Testis (tissue), 3 donors: Measurements from ENCODE around the gene ELMO3. TPM values are rescaled to one million over a fixed set of nuclear protein-coding genes. Genes with fewer than 3 reads are reported as not detected.

Source experiments
- DNase-seq: peaks from one replicate; pipeline ENCODE4 v3.0.0-alpha.2; 2019
- H3K27ac ChIP-seq, 2 donors: fragments of 200-600 bp; sonication (generic); one replicate each; pipeline ENCODE4 v1.5.1; 2019
- H3K27me3 ChIP-seq: fragments of 200-600 bp; sonication (generic); one replicate; pipeline ENCODE4 v1.5.1; 2019
- H3K36me3 ChIP-seq: fragments of 200-600 bp; sonication (generic); one replicate; pipeline ENCODE4 v1.5.1; 2017; ENCODE audit warnings: low read depth; ENCODE audit errors: missing control alignments
- H3K4me1 ChIP-seq: fragments of 200-600 bp; sonication (generic); one replicate; pipeline ENCODE4 v1.5.1; 2019
- H3K4me3 ChIP-seq, 2 donors: fragments of 200-600 bp; sonication (generic); one replicate each; pipeline ENCODE4 v1.5.1; 2017 to 2019
- H3K9me3 ChIP-seq: fragments of 200-600 bp; sonication (generic); one replicate; pipeline ENCODE4 v1.5.1; 2017
- CTCF ChIP-seq, 3 experiments: fragments of 450-650 bp in 2 of 3; fragments of 200-600 bp in 1 of 3; sonication (generic) in 1 of 3; IDR thresholded peaks; one replicate each; pipeline ENCODE4 v1.5.1; 2016 to 2019; ENCODE audit warnings: antibody characterized with exemption in 3 of 3, mild to moderate bottlenecking in 2 of 3, moderate library complexity in 1 of 3
- POLR2A ChIP-seq: fragments of 450-650 bp; IDR thresholded peaks from one replicate; pipeline ENCODE4 v1.6.1; 2017; ENCODE audit warnings: antibody characterized with exemption, mild to moderate bottlenecking, moderate library complexity
- WGBS, 2 donors: methylation state at CpG; one replicate each; pipeline ENCODE4 v1.1.5; 2018; 5-methylcytosine and 5-hydroxymethylcytosine counted together
- intact Hi-C: fragments of 100-400 bp; cut with DNase I; formaldehyde crosslinking; loops from one replicate; pipeline ENCODE4 v1.15.1; 2023; ENCODE audit warnings: low total_unique reads
- polyA plus RNA-seq: library from polyadenylated mRNA; stranded (reverse); fragments of 350-450 nt; fragmentation: Illumina TruSeq; extraction: RNeasy Lipid Tissue Mini Kit (QIAGEN cat#74804); gene quantifications from one replicate; pipeline ENCODE4 v1.2.3, GENCODE V29; 2014; ENCODE audit warnings: low read depth, low replicate concordance; ENCODE audit not compliant: insufficient read depth
- total RNA-seq, 2 donors: library from RNA; depleted of rRNA; stranded (reverse); fragments of >200 nt; gene quantifications; one replicate each; pipeline ENCODE4 v1.2.3, GENCODE V29; 2016

ELMO3 gene
- total and polyA plus RNA-seq, 3 donors from 2014 or later, result 9.3 to 22.2 (median 10.5) TPM

GRCh38 chr16:67240506-67240905 lies 41.6 kb downstream of the ELMO3 start:
- H3K9me3 ChIP-seq, result no peaks in the 10 kb centered on the region
- H3K27me3 ChIP-seq, result no peaks in the 10 kb centered on the region
- no peak for TF ChIP-seq POLR2A
- TF ChIP-seq CTCF (IDR thresholded peaks at IDR 0.05), result no peak
- peaks cover 34% of the 10 kb centered on the region for H3K4me1 ChIP-seq
- H3K36me3 ChIP-seq, result no peaks in the 10 kb centered on the region
- H3K27ac ChIP-seq, result peak overlapping the region; percentile 31 to 75
- H3K4me3 ChIP-seq, result no peak overlapping the region
- 70 to 79% methylated on average over 4 of the region's 4 CpGs for WGBS, 2 donors
- intact Hi-C loops, result no loop called here
- no peak for DNase-seq

- H3K9me3 ChIP-seq, result no peaks in the 10 kb centered on the region
- no peak for TF ChIP-seq POLR2A
- no peak for TF ChIP-seq CTCF (IDR thresholded peaks at IDR 0.05)
- intact Hi-C loops, result no loop called here
- H3K4me1 ChIP-seq, result peaks cover 37% of the 10 kb centered on the region
- peak overlapping the region; percentile 31 to 75 for H3K27ac ChIP-seq
- H3K4me3 ChIP-seq, result no peak overlapping the region
- no peak for DNase-seq
- H3K36me3 ChIP-seq, result no peaks in the 10 kb centered on the region
- H3K27me3 ChIP-seq, result no peaks in the 10 kb centered on the region
- WGBS, 2 donors, result 59 to 64% methylated on average over 8 to 10 of the region's 10 CpGs
Measured at GRCh38 chr16:67241008-67241900, 42.3 kb downstream of the ELMO3 start.

GRCh38 chr16:67242138-67242730 lies 43.3 kb downstream of the ELMO3 start:
- WGBS, 2 donors, result 85 to 96% methylated on average over 4 of the region's 4 CpGs
- Histone ChIP-seq H3K4me3 (no peak overlapping the region), H3K27ac (peak overlapping the region in 1 of 2 donors; percentile 75), H3K27me3 (no peaks in the 10 kb centered on the region), H3K4me1 (peaks cover 37% of the 10 kb centered on the region), H3K36me3 (no peaks in the 10 kb centered on the region), H3K9me3 (no peaks in the 10 kb centered on the region)
- TF ChIP-seq POLR2A (no peak), CTCF (IDR thresholded peaks at IDR 0.05) (no peak)
- intact Hi-C loops, result no loop called here
- no peak for DNase-seq

DNA sequence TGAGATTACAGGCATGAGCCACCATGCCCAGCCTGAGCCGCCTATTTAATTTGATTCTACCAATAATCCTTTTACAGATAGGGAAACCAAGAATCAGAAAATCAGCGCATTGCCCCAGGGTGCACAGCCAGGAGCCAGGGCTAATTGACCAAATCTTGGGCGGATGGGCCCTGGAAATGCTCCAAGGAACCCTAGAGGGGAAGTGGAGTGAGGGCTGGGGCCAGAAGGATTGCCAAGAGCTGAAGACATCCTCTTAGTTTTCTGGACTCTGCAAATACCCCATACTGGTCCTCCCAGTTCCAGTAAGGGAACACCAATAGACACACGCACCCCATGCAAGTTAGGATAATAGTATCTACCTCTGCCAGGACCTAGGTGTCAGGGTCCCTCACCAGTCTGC lies 44.5 kb downstream of the ELMO3 start:
- Histone ChIP-seq H3K27me3 (no peaks in the 10 kb centered on the region), H3K4me3 (no peak overlapping the region), H3K4me1 (peaks cover 44% of the 10 kb centered on the region), H3K36me3 (no peaks in the 10 kb centered on the region), H3K9me3 (no peaks in the 10 kb centered on the region), H3K27ac (peak overlapping the region in 1 of 2 donors; percentile 87)
- TF ChIP-seq POLR2A (no peak), CTCF (IDR thresholded peaks at IDR 0.05) (no peak)
- DNase-seq, result no peak
- WGBS, 2 donors, result 74 to 83% methylated on average over 4 of the region's 4 CpGs
- intact Hi-C loops, result no loop called here
